Activated T-cell treated with anti-CD3 and anti-CD28 coated beads, Interleukin-2, amount 50 U/mL, for 72 hours (primary cell): ENCODE data around the gene RNU6-7. TPM values are rescaled to one million over a fixed set of nuclear protein-coding genes. Genes with fewer than 3 reads are reported as not detected.
A peak's percentile ranks its signal among the peaks of the same experiment; 100 is the strongest.

Source experiments
- ATAC-seq, 2 donors: fragments of 150-1000 bp; cut with Tn5 transposase; replicated peaks in 1 of 2; 2 replicates each; pipeline ENCODE4 v1.10.0; 2021; ENCODE audit warnings: moderate library complexity in 2 of 2, mild to moderate bottlenecking in 1 of 2
- DNase-seq, 2 donors: peaks; one replicate each; pipeline ENCODE4 v3.0.0; 2021 to 2022; ENCODE audit warnings: mixed read lengths in 1 of 2
- H3K27ac Mint-ChIP-seq: one replicate; pipeline ENCODE4 v1.8.0; 2022; ENCODE audit warnings: mild to moderate bottlenecking, moderate library complexity, mixed read lengths
- H3K27me3 Mint-ChIP-seq: one replicate; pipeline ENCODE4 v1.8.0; 2022; ENCODE audit warnings: low read depth, mixed read lengths
- H3K36me3 Mint-ChIP-seq, 2 donors: one replicate each; pipeline ENCODE4 v1.8.0; 2022; ENCODE audit warnings: mixed read lengths in 2 of 2, mild to moderate bottlenecking in 1 of 2; ENCODE audit not compliant: insufficient read depth in 2 of 2
- H3K4me1 Mint-ChIP-seq: one replicate; pipeline ENCODE4 v1.8.0; 2022; ENCODE audit warnings: low read depth, mixed read lengths
- H3K4me3 Mint-ChIP-seq, 2 donors: one replicate each; pipeline ENCODE4 v1.8.0; 2022; ENCODE audit warnings: mild to moderate bottlenecking in 2 of 2, mixed read lengths in 2 of 2, moderate library complexity in 2 of 2
- H3K9me3 Mint-ChIP-seq, 2 donors: one replicate each; pipeline ENCODE4 v1.8.0; 2022; ENCODE audit warnings: mixed read lengths in 2 of 2
- total RNA-seq, 2 donors: library from RNA; stranded (reverse); gene quantifications; one replicate each; pipeline ENCODE4 v1.2.3, GENCODE V29; 2022

The RNU6-7 gene
- total RNA-seq, 2 donors from 2014 or later: not detected

DNA sequence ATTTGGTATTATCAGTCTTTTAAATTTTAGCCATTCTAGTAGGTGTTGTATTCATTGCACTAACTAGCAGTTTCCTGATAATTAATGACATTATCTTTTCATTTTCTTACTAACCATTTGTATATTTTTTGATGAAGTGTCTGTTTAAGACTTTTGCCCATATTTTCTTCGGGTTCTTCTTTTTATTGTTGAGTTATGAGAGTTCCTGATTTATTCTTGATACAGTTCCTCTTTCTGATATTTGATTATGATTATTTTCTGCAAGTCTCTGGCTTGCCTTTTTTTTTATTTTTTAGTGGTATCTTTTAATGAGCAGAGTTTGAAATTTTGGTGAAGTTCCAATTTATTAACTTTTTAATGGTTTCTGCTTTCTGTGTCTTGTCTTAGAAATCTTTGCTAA, 6.2 kb upstream of the RNU6-7 start:
- Mint-ChIP-seq H3K4me3 (no peak overlapping the region), H3K4me1 (peaks cover 41% of the 10 kb centered on the region)

DNA sequence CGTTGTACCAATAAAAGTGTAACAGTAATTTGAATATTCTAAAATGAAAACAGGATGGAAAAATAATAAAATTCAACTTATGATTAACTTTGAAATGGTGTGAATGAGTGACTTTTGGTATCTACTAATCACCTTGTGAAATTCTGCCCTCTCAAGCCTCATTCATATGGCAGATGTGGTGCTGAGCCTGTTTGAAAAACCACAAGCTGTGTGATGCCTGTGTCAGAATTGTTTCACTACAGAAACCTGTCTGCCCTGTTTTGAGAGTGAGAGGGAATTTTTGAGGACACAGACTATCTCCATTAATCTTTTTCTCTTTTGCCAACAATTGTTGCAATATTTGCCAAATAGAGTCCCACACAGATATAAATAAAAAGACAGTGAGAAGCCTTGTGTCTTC, 3.9 kb upstream of the RNU6-7 start:
- H3K9me3 Mint-ChIP-seq: no peaks in the 10 kb centered on the region
- H3K27me3 Mint-ChIP-seq: peaks cover 20% of the 10 kb centered on the region
- no peak overlapping the region for H3K27ac Mint-ChIP-seq
- peak in 1 of 2 donors; percentile 12 for ATAC-seq
- DNase-seq: peak in 1 of 2 donors; percentile 21
- no peak overlapping the region for H3K4me3 Mint-ChIP-seq
- no peaks in the 10 kb centered on the region for H3K36me3 Mint-ChIP-seq
- peaks cover 48% of the 10 kb centered on the region for H3K4me1 Mint-ChIP-seq

More for the DNA sequence above, 6.2 kb upstream of the RNU6-7 start:
- Mint-ChIP-seq H3K36me3 (no peaks in the 10 kb centered on the region), H3K27me3 (peaks cover 20% of the 10 kb centered on the region), H3K27ac (no peak overlapping the region), H3K9me3 (no peaks in the 10 kb centered on the region)
- ATAC-seq (no peak), DNase-seq (no peak)

DNA sequence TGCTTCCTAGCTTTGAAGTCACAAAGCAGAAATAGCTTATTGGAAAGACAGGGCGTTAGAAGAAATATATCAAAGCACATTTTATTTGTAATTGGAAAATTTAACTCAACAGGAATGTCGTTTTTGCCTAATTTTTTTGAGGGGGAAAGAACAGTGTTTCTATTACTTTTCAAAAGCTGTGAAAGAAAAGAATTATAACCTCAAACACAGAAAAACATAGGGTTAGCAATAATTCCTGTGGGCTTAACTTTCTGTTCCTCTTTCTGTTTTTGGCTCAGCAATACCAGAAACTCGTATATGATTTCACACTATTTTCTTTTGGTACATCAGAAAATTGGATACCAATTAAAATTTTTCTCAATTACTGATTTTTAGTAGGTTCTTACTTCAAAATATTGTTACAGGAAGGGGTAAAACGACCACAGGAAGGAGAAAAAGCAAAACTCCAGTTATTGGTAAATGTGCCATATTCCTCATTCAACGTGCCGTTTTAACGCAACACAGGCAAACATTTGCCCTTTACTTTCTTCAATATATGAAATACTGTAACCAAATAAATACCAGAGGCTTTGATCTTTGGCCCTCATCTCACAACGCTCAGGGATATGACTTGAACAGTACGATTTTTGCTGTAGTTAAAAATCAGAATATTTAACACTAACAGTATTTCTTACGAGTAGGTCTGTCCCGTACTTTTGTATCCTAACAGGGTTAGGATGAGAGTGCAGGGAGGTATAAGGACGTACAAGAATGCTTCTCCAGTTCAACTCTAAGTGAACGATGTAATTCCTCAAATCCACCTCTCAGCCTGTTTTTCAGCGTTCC, 1.3 kb upstream of the RNU6-7 start:
- peaks cover 45% of the 10 kb centered on the region for H3K4me1 Mint-ChIP-seq
- no peak for ATAC-seq
- DNase-seq: no peak
- peak overlapping the region; percentile 70 for H3K27ac Mint-ChIP-seq
- H3K27me3 Mint-ChIP-seq: peaks cover 17% of the 10 kb centered on the region
- H3K9me3 Mint-ChIP-seq: no peaks in the 10 kb centered on the region
- H3K4me3 Mint-ChIP-seq: peak overlapping the region; percentile 89 to 98
- H3K36me3 Mint-ChIP-seq: no peaks in the 10 kb centered on the region

DNA sequence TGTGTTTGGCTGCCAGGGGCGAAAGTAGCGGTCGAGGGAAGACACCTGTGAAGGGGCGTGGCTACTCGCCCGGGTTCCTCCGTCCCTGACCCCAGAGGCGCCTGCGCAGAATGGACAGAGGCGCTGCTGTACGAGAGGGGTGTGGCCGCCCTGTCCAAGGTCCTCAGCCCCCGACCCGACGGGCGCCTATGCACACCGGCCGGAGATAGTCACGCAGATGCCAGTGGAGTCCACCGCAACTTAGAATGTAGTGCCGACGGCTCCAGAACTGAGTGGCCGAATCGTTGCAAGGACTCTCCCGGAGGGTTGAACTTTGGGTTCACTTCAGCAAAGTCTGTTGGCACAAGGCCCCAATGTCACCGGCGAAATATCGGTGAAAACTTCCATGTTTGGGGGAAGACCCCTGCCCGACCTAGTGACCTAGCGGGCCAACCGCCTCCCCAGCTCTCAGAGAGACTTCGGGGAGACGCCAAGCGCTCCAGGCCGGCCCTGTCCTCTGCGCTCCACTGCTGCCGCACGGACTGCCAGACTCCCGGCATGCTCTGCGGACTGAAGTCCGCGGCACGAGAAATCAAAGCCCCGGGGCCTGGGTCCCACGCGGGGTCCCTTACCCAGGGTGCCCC, 541 bp upstream of the RNU6-7 start:
- peak overlapping the region; percentile 89 to 98 for H3K4me3 Mint-ChIP-seq

DNA sequence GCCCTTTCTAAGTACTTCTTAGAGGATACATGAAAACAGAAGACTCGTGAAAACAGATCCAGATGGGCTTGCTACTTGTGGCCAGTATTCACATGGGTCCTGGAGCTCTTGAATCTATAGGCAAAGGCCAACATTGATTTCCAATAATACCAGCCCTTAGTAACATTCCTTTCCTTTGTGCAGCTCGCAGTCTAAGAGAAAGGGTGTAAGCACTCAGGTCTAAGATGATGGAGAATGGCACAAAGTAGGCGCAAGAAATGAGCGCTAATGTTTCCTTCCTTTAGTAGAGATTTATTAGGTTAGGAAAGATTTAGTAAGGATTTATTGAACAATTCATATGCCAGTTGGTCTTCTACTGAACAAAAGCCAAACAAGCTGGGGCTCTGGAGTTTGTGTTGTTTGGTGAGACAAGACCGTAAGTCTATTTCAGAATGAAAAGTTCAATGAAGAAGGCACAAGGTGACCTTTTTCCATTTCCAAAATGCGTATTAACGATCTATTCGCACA, 699 bp downstream of the RNU6-7 start:
- DNase-seq: no peak
- peaks cover 55% of the 10 kb centered on the region for H3K4me1 Mint-ChIP-seq
- no peaks in the 10 kb centered on the region for H3K27me3 Mint-ChIP-seq
- H3K4me3 Mint-ChIP-seq: peak overlapping the region; percentile 89 to 98
- peak overlapping the region; percentile 96 for H3K27ac Mint-ChIP-seq
- no peaks in the 10 kb centered on the region for H3K9me3 Mint-ChIP-seq
- H3K36me3 Mint-ChIP-seq: no peaks in the 10 kb centered on the region
- no peak for ATAC-seq

More for the DNA sequence above, 541 bp upstream of the RNU6-7 start:
- Mint-ChIP-seq H3K36me3 (no peaks in the 10 kb centered on the region), H3K4me1 (peaks cover 53% of the 10 kb centered on the region), H3K27me3 (peaks cover 10% of the 10 kb centered on the region), H3K9me3 (no peaks in the 10 kb centered on the region), H3K27ac (peak overlapping the region; percentile 96)
- ATAC-seq: peak; percentile 67
- peak; percentile 88 to 90 for DNase-seq

DNA sequence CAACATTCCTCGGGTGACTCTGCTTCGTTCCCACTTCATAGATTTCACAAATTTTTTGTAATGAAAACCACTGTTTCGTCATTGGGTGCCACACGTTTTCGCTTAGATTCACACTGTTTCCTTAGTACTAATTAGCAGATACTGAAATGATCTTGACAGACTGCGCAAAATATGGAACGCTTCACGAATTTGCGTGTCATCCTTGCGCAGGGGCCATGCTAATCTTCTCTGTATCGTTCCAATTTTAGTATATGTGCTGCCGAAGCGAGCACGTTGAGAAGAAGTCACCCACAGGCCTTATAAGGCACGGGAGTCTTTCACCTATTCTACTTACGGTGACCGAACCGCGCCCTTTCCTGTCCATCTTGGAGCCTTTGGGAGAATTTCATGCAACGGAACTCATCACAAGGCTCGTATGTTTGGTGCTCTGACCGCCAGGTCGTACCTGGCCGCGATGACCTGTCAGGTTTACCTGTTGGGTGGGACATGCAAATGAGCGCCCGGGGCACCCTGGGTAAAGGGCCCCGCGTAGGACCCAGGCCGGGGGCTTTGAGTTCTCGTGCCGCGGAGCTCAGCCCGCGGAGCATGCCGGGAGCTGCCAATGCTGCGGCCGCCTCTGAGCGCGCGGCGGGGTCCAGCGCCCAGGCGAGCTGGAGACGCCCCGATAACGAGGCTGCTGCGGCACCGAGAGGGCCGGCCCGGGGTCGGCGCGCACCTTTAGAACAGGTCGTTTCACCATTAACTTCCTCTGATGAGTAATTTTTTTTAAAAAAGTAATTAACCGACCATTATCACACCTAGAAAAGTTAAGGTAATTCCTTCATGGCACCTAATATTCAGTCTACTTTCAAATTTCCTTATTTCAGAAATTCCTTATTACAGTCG, 1.4 kb downstream of the RNU6-7 start, which contains the start of gene RNU6-8:
Gene RNU6-8 (minus strand): TSS at position 272 of the 885 bp plus-strand sequence.
- Mint-ChIP-seq H3K4me1 (peaks cover 48% of the 10 kb centered on the region), H3K27me3 (no peaks in the 10 kb centered on the region), H3K36me3 (no peaks in the 10 kb centered on the region), H3K9me3 (no peaks in the 10 kb centered on the region), H3K4me3 (peak within 1 kb of the TSS; percentile 89 to 98), H3K27ac (peak within 1 kb of the TSS; percentile 96)
- ATAC-seq: peak; percentile 78 to 79
- peak; percentile 89 to 90 for DNase-seq

DNA sequence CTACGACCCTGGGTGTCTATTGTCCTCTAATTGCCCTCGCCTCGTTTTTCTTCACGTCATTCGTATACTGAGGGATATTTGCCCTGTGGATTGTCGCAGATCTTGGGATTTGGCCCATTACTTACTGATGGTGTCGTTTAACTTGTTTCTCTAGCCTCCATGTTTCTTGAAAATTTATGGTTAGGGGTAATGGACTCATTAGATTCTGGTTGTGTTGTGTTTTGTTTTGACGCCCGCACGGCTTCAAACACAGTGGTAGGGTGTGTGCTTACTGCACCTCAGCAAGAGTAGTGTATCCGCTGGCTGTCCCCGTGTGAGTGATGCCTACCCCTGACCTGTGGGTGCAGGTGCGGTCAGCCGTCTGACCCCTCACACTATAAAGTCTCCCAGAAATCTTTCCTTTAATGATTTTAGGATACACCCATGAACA, 2.1 kb downstream of the RNU6-7 start:
- peaks cover 45% of the 10 kb centered on the region for H3K4me1 Mint-ChIP-seq
- ATAC-seq (no peak), DNase-seq (peak; percentile 8 to 25)
- peak overlapping the region; percentile 89 to 98 for H3K4me3 Mint-ChIP-seq
- H3K9me3 Mint-ChIP-seq: no peaks in the 10 kb centered on the region
- H3K27ac Mint-ChIP-seq: peak overlapping the region; percentile 96
- H3K36me3 Mint-ChIP-seq: no peaks in the 10 kb centered on the region
- no peaks in the 10 kb centered on the region for H3K27me3 Mint-ChIP-seq

DNA sequence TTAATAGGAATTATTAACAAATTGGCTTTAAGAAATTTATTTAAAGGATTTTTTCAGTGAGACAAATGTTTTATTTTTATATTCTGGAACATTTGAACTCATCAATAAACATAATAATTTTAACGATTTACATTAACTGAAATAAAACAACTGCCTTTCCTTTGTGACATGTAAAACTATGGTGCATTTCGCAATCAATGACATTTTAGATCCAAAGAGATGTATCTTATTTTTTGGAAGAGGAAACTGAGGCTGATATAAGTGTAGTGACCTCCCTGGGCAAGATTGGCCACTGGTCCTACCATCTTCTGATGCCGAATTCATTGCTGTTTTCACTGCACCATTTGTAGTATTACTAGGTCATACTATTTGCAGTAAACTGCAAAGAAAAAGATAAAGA, 3.7 kb downstream of the RNU6-7 start:
- no peak for ATAC-seq
- H3K4me3 Mint-ChIP-seq: peak overlapping the region; percentile 9 to 71

DNA sequence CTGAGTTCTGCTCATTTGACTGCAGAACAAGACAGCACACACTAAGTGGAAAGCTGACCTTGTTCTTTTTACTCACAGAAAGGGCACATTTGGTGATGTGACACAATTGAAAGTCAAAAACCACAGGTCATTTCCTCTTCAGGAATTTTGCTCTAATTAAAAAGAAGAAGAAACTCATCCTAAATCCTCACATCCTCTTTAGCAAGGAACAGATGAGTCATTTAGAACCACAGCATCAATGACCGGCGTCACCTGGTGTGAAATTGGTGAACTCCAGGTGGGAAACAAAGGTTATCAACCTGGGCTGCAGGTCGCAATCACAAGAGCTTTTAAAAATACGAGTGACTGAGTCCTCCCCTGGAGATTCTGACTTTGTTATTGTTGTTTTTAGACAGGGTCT, 4.1 kb downstream of the RNU6-7 start:
- H3K4me3 Mint-ChIP-seq: peak overlapping the region; percentile 9 to 71
- no peaks in the 10 kb centered on the region for H3K9me3 Mint-ChIP-seq
- no peaks in the 10 kb centered on the region for H3K27me3 Mint-ChIP-seq
- no peak overlapping the region for H3K27ac Mint-ChIP-seq
- H3K4me1 Mint-ChIP-seq: peaks cover 38% of the 10 kb centered on the region
- no peaks in the 10 kb centered on the region for H3K36me3 Mint-ChIP-seq
- DNase-seq: no peak
- ATAC-seq: no peak

More for the DNA sequence above, 3.7 kb downstream of the RNU6-7 start:
- Mint-ChIP-seq H3K27ac (no peak overlapping the region), H3K4me1 (peaks cover 39% of the 10 kb centered on the region), H3K27me3 (no peaks in the 10 kb centered on the region), H3K9me3 (no peaks in the 10 kb centered on the region), H3K36me3 (no peaks in the 10 kb centered on the region)
- DNase-seq: no peak

DNA sequence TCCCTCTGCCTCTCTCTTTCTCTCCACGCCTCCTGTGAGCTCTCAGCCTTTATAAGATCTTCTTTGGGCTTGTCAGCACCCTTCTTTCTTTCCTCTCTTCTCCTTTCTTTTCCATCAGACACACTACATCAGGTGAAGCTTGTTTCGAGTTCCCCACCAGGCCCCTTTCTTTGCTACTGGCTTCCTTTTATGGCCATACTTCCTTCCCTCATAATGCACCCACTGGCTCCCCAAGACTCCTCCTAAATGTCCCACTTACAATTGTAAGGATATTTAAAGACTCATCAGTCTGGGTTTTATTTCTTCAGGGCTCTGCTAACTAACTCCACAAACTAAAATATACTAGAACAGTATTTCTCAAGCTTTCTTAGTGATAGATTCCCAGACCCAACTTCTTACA, 4.7 kb downstream of the RNU6-7 start:
- peak overlapping the region in 1 of 2 donors; percentile 13 for H3K4me3 Mint-ChIP-seq
- no peak for ATAC-seq
- peaks cover 38% of the 10 kb centered on the region for H3K4me1 Mint-ChIP-seq
- H3K9me3 Mint-ChIP-seq: no peaks in the 10 kb centered on the region
- DNase-seq: no peak
- H3K27ac Mint-ChIP-seq: no peak overlapping the region
- no peaks in the 10 kb centered on the region for H3K27me3 Mint-ChIP-seq
- H3K36me3 Mint-ChIP-seq: no peaks in the 10 kb centered on the region

DNA sequence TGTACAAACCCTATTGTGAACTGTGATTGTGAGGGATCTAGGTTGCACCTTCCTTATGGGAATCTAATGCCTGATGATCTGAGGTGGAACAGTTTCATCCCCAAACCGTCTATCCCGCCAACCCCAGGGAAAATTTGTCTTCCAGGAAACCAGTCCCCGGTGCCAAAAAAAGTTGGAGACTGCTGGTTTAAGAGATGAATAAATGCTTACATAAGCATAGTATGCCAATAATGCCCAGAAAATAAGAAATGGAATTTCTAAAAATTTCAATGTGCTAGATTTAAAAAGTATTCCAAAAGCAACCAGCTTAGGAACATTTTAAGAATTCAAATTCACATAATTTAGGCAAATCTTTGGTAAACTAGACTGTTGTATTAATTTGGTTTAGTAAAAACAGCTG, 6.6 kb downstream of the RNU6-7 start:
- Mint-ChIP-seq H3K9me3 (no peaks in the 10 kb centered on the region), H3K4me1 (peaks cover 25% of the 10 kb centered on the region), H3K27ac (no peak overlapping the region), H3K36me3 (no peaks in the 10 kb centered on the region), H3K27me3 (no peaks in the 10 kb centered on the region), H3K4me3 (no peak overlapping the region)
- DNase-seq: no peak
- no peak for ATAC-seq

DNA sequence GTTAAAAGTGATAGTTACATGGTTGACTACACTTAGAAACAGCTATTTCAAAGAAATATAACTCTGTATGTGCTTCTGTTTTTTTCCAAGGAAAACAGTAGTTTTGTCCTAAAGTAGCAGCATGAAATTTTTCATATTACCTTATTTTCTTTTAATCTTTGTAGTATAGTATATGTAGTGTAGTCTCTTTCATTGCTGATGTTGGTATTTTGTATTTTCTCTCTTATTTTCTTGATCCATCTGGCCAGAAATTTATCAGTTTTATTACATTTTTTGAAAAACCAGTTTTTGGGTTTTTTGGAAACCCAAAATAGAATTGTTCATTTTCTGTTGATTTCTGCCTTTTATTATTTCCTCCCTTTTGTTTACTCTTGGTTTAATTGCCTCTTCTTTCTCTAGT, 7.6 kb downstream of the RNU6-7 start:
- no peak for ATAC-seq
- Mint-ChIP-seq H3K4me1 (peaks cover 17% of the 10 kb centered on the region), H3K27me3 (no peaks in the 10 kb centered on the region), H3K9me3 (no peaks in the 10 kb centered on the region), H3K27ac (no peak overlapping the region), H3K4me3 (no peak overlapping the region), H3K36me3 (no peaks in the 10 kb centered on the region)
- DNase-seq: no peak

DNA sequence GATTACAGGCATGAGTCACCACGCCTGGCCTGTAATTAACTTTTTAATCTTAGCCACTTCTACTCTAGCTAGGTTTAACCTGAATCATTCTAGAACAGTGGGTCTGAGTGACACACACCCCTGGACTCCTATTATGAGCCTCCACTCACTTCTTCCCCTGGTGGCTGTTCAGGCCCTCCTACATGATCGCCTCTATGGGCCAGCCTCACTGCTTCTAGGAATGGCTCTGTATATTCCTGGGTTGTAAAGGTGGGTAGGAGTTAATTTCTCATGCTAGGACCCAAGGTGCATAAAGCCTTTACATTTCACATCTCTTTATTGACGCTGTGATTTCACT, 9.2 kb downstream of the RNU6-7 start:
- DNase-seq (no peak), ATAC-seq (no peak)
- no peaks in the 10 kb centered on the region for H3K27me3 Mint-ChIP-seq
- no peaks in the 10 kb centered on the region for H3K36me3 Mint-ChIP-seq
- no peak overlapping the region for H3K27ac Mint-ChIP-seq
- H3K4me1 Mint-ChIP-seq: peaks cover 7% of the 10 kb centered on the region
- H3K9me3 Mint-ChIP-seq: no peaks in the 10 kb centered on the region
- H3K4me3 Mint-ChIP-seq: no peak overlapping the region
